Duodenal mucosa (tissue), 2 donors: ENCODE measurements around the gene PGRMC2.

Experiments
- H3K27ac ChIP-seq: one replicate; pipeline ENCODE4 v1.7.0; 2013; ENCODE audit warnings: low read depth, low read length
- H3K27me3 ChIP-seq, 2 donors: one replicate each; pipeline ENCODE4 v1.7.0; 2013; ENCODE audit warnings: low read length in 2 of 2, control low read depth in 1 of 2; ENCODE audit not compliant: insufficient read depth in 2 of 2, control insufficient read depth in 1 of 2
- H3K36me3 ChIP-seq, 2 donors: one replicate each; pipeline ENCODE4 v1.7.0; 2013; ENCODE audit warnings: low read length in 2 of 2, control low read depth in 1 of 2; ENCODE audit not compliant: insufficient read depth in 2 of 2, control insufficient read depth in 1 of 2
- H3K4me1 ChIP-seq, 2 donors: one replicate each; pipeline ENCODE4 v1.7.0; 2013; ENCODE audit warnings: low read length in 2 of 2, control low read depth in 1 of 2; ENCODE audit not compliant: insufficient read depth in 2 of 2, control insufficient read depth in 1 of 2
- H3K4me3 ChIP-seq, 2 donors: one replicate each; pipeline ENCODE4 v1.7.0; 2013; ENCODE audit warnings: low read length in 2 of 2, low read depth in 1 of 2
- H3K9ac ChIP-seq, 2 donors: one replicate each; pipeline ENCODE4 v1.7.0; 2013; ENCODE audit warnings: low read length in 2 of 2, low read depth in 1 of 2
- H3K9me3 ChIP-seq, 2 donors: one replicate each; pipeline ENCODE4 v1.7.0; 2013; ENCODE audit warnings: low read length in 2 of 2, control low read depth in 1 of 2; ENCODE audit not compliant: control insufficient read depth in 1 of 2

Gene PGRMC2

DNA sequence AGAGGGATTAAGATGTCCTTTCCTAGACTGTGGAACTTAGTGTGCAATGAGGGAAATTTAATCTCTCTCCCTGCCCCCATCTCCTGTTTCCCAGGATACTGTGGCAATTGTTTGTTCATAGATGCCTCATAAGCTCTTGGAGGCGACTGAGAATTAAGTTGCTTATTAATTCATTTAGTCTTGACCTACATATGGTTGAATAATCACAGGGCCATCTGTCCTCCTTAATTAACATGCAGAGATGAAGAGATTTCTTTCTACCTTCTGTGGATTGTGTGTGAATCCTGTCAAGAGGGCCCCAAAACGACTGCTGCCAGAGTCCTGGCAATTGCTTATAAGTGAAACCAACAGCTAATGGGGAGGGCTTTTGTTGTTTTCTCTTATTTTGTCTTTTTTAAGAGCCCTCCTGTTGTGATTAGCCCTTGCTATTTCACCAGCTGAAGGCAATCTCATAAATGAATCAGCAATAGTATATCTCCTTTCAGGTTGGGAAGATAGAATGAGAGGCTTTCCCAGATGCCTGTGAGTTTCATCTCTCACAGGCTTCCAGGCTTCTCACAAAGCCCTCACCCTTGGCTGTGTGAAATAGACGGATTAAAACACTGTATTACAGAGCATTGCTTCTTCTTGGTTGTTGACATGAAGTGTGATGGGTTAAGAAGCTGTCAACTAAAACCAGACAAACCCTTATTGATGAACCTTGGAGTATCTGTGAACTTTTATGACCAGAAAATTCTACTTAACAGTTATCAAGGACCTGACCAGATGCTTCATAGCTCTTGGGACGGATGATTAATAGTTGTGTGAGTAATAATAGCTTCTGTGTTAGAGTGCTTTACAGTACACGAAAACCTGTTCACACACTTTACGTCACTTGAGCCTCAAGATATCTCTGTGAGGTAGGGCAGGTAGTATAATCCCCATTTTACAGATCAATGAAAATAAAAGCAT, 58.5 kb downstream of the PGRMC2 start:
- H3K9me3 ChIP-seq, result no peaks in the 10 kb centered on the region
- no peaks in the 10 kb centered on the region for H3K27me3 ChIP-seq
- H3K9ac ChIP-seq, result no peak overlapping the region
- no peak overlapping the region for H3K27ac ChIP-seq
- peaks cover 3 to 7% of the 10 kb centered on the region in 2 donors for H3K4me1 ChIP-seq
- no peak overlapping the region for H3K4me3 ChIP-seq
- H3K36me3 ChIP-seq, result no peaks in the 10 kb centered on the region

GRCh38 chr4:128227991-128228571, 59.5 kb downstream of the PGRMC2 start:
- H3K27me3 ChIP-seq, result no peaks in the 10 kb centered on the region
- H3K4me3 ChIP-seq, result no peak overlapping the region
- H3K4me1 ChIP-seq, result peaks cover 3 to 7% of the 10 kb centered on the region in 2 donors
- no peak overlapping the region for H3K27ac ChIP-seq
- no peaks in the 10 kb centered on the region for H3K36me3 ChIP-seq
- H3K9ac ChIP-seq, result no peak overlapping the region
- no peaks in the 10 kb centered on the region for H3K9me3 ChIP-seq

GRCh38 chr4:128225148-128225547, 62.5 kb downstream of the PGRMC2 start:
- H3K36me3 ChIP-seq, result no peaks in the 10 kb centered on the region
- no peaks in the 10 kb centered on the region for H3K9me3 ChIP-seq
- no peaks in the 10 kb centered on the region for H3K27me3 ChIP-seq
- no peak overlapping the region for H3K27ac ChIP-seq
- H3K9ac ChIP-seq, result no peak overlapping the region
- no peak overlapping the region for H3K4me3 ChIP-seq
- peaks cover 3 to 7% of the 10 kb centered on the region in 2 donors for H3K4me1 ChIP-seq

DNA sequence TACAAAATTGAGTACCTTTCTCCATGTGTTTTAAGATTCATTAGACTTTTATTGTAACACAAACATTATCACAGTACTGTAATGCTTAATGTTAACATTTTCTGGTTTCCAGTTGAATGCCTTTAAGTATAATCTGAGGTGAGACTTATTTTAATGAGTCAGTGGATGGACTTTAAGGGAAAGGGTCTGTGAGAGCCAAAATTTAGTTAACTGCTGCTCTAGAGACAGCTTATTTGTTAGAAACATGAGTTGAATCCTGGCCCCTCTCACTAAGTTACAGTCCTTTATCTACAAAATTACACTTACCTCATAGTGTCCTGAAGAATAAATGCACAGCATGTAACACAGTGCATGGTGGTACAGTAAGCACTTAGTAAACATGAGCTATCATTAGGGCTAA, 66.0 kb downstream of the PGRMC2 start:
- H3K9ac ChIP-seq, result no peak overlapping the region
- H3K36me3 ChIP-seq, result no peaks in the 10 kb centered on the region
- H3K27me3 ChIP-seq, result no peaks in the 10 kb centered on the region
- H3K27ac ChIP-seq, result no peak overlapping the region
- H3K4me3 ChIP-seq, result no peak overlapping the region
- H3K9me3 ChIP-seq, result no peaks in the 10 kb centered on the region
- H3K4me1 ChIP-seq, result no peaks in the 10 kb centered on the region

DNA sequence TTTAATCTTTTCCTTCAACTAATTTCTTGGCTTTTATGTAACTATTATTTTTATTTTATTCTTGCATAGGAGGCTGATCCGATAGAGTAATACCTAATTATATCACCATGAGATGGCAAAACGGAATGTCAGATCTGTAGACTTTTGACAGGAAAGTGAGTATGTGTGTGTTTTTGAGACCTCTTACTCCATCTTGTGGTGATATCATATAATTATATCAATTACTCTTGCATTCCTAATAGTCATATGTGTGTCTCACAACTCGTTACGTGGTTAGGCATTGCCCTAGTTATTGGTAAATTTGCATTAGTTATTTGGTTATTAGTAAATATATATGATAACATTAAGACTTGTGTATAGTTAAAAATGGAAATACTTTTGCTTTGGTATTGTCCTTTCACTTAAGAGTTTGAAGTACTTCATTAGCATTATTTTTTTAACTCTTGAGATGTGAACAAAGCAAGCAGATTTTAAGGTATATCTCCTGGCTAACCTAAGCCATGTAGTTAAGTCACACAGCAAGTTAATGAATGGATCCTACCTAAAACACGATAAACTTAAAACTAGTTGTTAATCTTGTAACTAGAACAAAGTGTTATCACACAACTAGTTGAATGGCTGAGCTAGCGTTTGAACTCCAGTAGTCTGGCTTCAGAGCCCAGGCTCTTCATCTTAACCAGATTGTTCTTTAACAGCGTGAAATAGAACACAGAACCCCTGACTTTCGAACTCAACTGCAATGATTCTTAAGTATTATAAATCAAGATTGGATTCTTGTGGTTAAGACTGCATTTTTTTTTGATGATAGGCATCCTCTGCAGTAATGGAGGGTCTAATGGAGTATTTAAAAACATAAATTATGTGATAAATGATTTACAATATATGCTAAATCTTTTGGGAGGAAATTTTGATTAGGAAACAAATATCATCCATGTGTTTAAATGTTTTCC, 67.1 kb downstream of the PGRMC2 start:
- Histone ChIP-seq H3K9me3 (no peaks in the 10 kb centered on the region), H3K4me1 (no peaks in the 10 kb centered on the region), H3K27ac (no peak overlapping the region), H3K27me3 (no peaks in the 10 kb centered on the region), H3K36me3 (no peaks in the 10 kb centered on the region), H3K9ac (no peak overlapping the region), H3K4me3 (no peak overlapping the region)
